SJSA1 (cell line): ENCODE results near the gene MBOAT1. TPM values are rescaled to one million over a fixed set of nuclear protein-coding genes. Genes with fewer than 3 reads are reported as not detected.
"Not testable (repeated sequence)": the region's sequence is repeated elsewhere in the genome, so short reads cannot be mapped to it uniquely, and the experiment has no call there.

Source experiments
- DNase-seq, 2 experiments: peaks; one replicate each; pipeline ENCODE4 v3.0.0-alpha.2; 2015 to 2020; ENCODE audit warnings: low spot score in 2 of 2, low read depth in 1 of 2
- H3K27ac ChIP-seq: fragments of 250-450 bp; sonication (Bioruptor Pico); 2 replicates; pipeline ENCODE4 v1.5.1; 2020; ENCODE audit warnings: mild to moderate bottlenecking, moderate library complexity
- H3K27me3 ChIP-seq: fragments of 250-450 bp; sonication (Bioruptor Pico); replicated peaks from 2 replicates; pipeline ENCODE4 v1.5.1; 2020; ENCODE audit warnings: mild to moderate bottlenecking, moderate library complexity
- H3K36me3 ChIP-seq: fragments of 250-450 bp; sonication (Bioruptor Pico); 2 replicates; pipeline ENCODE4 v1.5.1; 2020; ENCODE audit warnings: mild to moderate bottlenecking
- H3K4me1 ChIP-seq: fragments of 250-450 bp; sonication (Bioruptor Pico); replicated peaks from 2 replicates; pipeline ENCODE4 v1.6.1; 2021; ENCODE audit warnings: mild to moderate bottlenecking
- H3K4me3 ChIP-seq: fragments of 250-450 bp; sonication (Bioruptor Pico); 2 replicates; pipeline ENCODE4 v1.5.1; 2020; ENCODE audit warnings: mild to moderate bottlenecking
- H3K9me3 ChIP-seq: fragments of 250-450 bp; sonication (Bioruptor Pico); replicated peaks from 2 replicates; pipeline ENCODE4 v1.5.1; 2020; ENCODE audit warnings: mild to moderate bottlenecking
- total RNA-seq: library from RNA; depleted of rRNA; stranded (reverse); fragments of >200 nt; shearing (Covaris generic); gene quantifications from 2 replicates; pipeline ENCODE4 v1.2.3, GENCODE V29; 2014

The MBOAT1 gene
- total RNA-seq, 1 experiment from 2014 or later = 56.6 TPM

DNA sequence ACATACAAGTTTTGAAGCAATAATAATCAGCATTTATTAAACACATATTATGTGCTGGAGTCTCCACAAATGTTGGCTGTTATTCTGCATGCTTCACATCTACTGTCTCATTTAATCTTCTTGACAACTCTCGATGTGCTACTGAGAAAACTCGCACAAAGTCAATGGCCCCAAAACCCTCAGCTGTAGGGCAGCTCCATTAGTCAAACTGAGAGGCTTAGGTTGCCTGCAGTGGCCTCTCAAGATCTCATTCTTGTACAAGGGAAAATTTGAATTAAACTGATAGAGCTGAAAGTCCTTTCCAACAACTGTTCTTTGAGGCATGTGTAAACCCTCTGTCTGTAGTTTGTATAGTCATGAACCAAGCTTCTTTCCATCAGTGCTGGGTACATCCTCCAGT, 49.8 kb downstream of the MBOAT1 start:
- Histone ChIP-seq H3K27me3 (no peaks in the 10 kb centered on the region), H3K4me3 (no peak overlapping the region), H3K9me3 (no peaks in the 10 kb centered on the region), H3K27ac (no peak overlapping the region), H3K36me3 (0 out of 2 replicates have a peak, but pooled peaks cover 9% of the 10 kb centered on the region), H3K4me1 (peaks cover 41% of the 10 kb centered on the region)
- no peak for DNase-seq

DNA sequence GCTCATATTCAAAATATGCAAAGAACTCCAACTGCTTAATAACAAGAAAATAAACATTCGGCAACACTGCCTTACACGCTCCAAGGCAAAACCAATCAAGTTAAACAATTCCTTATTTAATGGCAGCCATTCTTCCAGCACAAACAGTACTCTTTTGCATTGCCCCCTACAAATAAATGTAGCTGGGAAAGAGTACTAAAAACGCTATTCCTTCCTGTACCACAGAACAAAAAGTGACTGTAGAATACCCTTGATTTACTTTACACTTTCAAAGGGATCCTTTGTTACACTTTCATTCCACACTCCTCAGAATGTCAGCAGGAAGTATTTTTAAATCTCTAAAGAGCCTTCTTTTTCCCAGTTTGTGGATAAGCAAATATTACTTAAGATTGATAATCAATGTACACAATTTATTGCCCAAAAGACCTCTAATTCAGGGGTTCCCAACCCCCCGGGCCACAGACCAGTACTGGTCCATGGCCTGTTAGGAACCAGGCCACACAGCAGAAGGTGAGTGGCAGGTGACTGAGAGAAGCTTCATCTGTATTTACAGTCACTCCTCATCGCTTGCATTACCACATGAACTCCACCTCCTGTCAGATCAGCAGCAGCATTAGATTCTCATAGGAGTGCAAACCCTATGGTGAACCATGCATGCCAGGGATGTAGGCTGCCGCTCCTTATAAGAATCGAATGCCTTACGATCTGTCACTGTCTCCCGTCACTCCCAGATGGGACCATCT, 51.6 kb downstream of the MBOAT1 start:
- H3K27ac ChIP-seq = peak overlapping the region; percentile 77
- peaks cover 54% of the 10 kb centered on the region for H3K4me1 ChIP-seq
- H3K36me3 ChIP-seq = 0 out of 2 replicates have a peak, but pooled peaks cover 9% of the 10 kb centered on the region
- H3K27me3 ChIP-seq = no peaks in the 10 kb centered on the region
- H3K9me3 ChIP-seq = no peaks in the 10 kb centered on the region
- no peak overlapping the region for H3K4me3 ChIP-seq
- no peak for DNase-seq

DNA sequence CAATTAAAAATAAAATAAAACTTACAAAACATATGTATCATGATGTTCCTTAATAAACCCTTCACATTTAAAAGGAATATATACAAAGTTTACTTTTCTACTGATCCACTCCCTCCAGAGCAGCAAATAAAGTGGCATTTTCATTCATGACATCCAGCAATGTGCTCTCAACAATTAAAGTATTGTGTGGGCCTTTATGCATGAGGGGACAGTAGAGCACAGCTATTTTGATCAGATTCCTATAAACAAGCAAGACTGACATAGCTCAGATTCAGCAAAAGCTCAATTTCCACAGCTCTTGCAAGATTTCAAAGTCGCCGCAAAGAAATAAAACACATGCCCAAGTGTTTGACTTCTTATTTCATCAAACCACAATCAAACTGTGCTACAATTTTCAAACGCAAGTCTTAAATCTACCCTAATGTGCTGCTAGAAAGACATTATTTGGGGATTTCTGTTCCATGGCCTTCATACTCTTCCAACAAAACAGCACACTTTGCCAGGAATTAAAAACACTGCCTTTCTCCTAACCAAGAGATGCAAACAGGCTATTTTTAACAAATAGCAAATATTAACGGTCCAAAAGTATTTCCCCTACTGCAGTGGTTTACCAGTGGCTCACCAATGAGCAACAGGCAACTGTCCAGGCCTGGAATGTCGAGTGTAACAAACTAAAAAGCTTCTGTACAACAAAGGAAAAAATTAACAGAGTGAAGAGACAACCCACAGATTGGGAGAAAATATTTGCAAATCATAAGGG, 52.3 kb downstream of the MBOAT1 start:
- Histone ChIP-seq H3K27ac (peak overlapping the region; percentile 77), H3K4me3 (no peak overlapping the region), H3K9me3 (no peaks in the 10 kb centered on the region), H3K27me3 (no peaks in the 10 kb centered on the region), H3K36me3 (0 out of 2 replicates have a peak, but pooled peaks cover 6% of the 10 kb centered on the region), H3K4me1 (peaks cover 54% of the 10 kb centered on the region)
- DNase-seq = peak; percentile 65 to 83

DNA sequence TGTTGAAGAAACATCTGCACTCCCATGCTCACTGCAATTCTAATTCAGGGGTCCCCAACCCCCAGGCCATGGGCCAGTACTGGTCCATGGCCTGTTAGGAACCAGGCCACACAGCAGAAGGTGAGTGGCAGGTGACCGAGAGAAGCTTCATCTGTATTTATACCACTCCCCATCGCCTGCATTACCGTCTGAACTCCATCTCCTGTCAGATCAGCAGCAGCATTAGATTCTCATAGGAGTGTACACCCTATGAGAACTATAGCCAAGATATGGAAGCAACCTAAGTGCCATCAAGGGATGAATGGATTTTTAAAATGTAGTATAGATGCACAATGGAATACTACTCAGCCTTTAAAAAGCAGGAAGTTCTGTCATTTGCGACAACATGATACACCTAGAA, 53.2 kb downstream of the MBOAT1 start:
- peaks cover 54% of the 10 kb centered on the region for H3K4me1 ChIP-seq
- DNase-seq = no peak
- 0 out of 2 replicates have a peak, but pooled peaks cover 6% of the 10 kb centered on the region for H3K36me3 ChIP-seq
- no peaks in the 10 kb centered on the region for H3K9me3 ChIP-seq
- H3K27me3 ChIP-seq = no peaks in the 10 kb centered on the region
- H3K4me3 ChIP-seq = no peak overlapping the region
- peak overlapping the region; percentile 77 for H3K27ac ChIP-seq

DNA sequence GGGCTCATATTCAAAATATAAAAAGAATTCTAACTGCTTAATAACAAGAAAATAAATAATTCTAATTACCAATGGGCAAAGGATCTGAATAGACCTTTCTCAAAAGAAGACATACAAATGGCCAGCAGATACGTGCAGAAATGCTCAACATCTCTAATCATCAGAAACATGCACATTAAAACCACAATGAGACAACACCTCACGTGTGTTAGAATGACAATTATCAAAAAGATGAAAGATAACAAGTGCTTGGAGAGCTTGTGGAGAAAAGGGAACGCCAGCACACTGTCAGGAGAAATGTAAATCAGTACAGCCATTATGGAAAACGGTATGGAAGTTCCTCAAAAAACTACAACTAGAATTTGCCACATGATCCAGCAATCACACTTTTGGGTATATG, 53.6 kb downstream of the MBOAT1 start:
- H3K27me3 ChIP-seq = no peaks in the 10 kb centered on the region
- 0 out of 2 replicates have a peak, but pooled peaks cover 6% of the 10 kb centered on the region for H3K36me3 ChIP-seq
- DNase-seq = no peak
- peaks cover 58% of the 10 kb centered on the region for H3K4me1 ChIP-seq
- no peak overlapping the region for H3K4me3 ChIP-seq
- peak overlapping the region; percentile 77 for H3K27ac ChIP-seq
- H3K9me3 ChIP-seq = no peaks in the 10 kb centered on the region

DNA sequence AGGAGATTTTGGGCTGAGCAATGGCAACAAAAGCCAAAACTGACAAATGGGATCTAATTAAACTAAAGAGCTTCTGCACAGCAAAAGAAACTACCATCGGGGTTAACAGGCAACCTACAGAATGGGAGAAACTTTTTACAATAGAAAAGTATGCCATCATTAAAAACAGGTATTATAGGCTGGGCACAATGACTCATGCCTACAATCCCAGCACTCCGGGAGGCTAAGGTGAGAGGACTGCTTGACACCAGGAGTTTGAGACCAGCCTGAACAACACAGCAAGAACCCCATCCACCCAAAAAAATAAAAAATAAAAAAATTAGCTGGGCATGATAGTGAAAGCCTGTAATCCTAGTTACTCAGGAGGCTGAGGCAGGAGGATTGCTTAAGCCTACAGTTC, 55.4 kb downstream of the MBOAT1 start:
- Histone ChIP-seq H3K27ac (peak overlapping the region; percentile 77; the same call in 1 of the 2 replicates), H3K27me3 (no peaks in the 10 kb centered on the region), H3K9me3 (no peaks in the 10 kb centered on the region), H3K4me3 (no peak overlapping the region), H3K4me1 (peaks cover 64% of the 10 kb centered on the region), H3K36me3 (peaks cover 7% of the 10 kb centered on the region; the same call in 1 of the 2 replicates)
- peak in 1 of 2 experiments; percentile 19 for DNase-seq

DNA sequence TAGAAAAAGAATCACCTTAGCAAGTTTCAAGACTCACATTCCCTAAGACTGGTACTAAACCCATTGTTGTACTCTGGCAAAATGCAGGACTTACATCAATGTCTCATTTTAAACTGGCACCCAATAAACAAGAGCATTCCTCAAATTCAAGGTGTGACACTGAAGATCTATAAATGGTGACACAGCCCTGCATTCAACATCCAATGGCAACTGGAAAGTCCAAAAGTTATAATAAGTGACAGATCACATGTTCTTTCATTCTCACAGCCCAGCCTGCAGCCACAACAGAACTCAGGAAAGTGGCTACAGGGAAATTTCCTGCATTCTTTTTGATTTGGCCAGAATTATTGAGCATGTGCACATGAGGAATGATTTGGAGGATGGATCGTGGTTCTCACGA, 57.5 kb downstream of the MBOAT1 start:
- Histone ChIP-seq H3K27ac (no peak overlapping the region), H3K9me3 (no peaks in the 10 kb centered on the region), H3K4me3 (no peak overlapping the region), H3K36me3 (peaks cover 18% of the 10 kb centered on the region), H3K4me1 (peaks cover 45% of the 10 kb centered on the region), H3K27me3 (no peaks in the 10 kb centered on the region)
- no peak for DNase-seq

DNA sequence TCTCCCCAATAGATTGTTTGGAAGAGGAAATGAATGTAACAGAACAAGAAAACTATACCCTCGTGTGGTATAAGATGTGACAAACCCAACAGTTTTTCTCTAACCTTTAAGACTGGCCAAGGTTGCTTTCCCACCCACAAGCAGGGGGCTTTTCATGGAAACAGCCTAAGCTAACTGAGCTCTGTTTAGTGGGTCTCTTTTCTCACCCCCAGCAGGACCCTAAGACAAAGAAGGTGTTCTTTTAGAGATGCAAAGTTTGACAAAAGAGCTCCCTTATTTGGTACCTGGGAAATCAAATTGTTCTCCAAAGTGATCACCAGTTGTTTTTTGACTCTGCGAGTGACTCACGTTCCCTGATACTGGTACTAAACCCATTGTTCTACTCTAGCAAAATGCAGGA, 59.1 kb downstream of the MBOAT1 start:
- no peak for DNase-seq
- Histone ChIP-seq H3K9me3 (no peaks in the 10 kb centered on the region), H3K27me3 (no peaks in the 10 kb centered on the region), H3K4me1 (peaks cover 30% of the 10 kb centered on the region), H3K4me3 (no peak overlapping the region), H3K27ac (no peak overlapping the region), H3K36me3 (peaks cover 18% of the 10 kb centered on the region)

DNA sequence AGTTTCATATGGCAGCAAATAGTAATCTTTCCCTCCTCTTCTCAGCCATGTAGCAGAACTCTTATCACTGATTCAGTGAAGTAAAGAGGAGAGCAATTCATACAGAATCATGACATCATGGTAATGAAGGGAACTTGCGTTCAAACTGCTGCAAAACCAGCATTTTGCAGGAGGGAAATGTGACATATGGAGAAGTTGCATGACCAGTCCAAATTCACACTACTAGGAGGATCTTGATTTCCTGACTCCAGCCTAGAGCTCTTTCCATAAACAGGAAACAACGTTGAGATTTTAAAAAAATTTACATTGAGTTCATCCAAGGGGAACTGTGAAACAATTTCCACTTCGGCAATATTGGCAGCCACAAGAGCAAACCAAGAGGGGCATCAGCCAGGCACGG, 63.8 kb downstream of the MBOAT1 start:
- Histone ChIP-seq H3K27ac (no peak overlapping the region), H3K4me3 (no peak overlapping the region), H3K27me3 (no peaks in the 10 kb centered on the region), H3K4me1 (peaks cover 4% of the 10 kb centered on the region), H3K36me3 (peaks cover 47% of the 10 kb centered on the region), H3K9me3 (no peaks in the 10 kb centered on the region; the same call in 1 of the 2 replicates)
- DNase-seq = no peak

DNA sequence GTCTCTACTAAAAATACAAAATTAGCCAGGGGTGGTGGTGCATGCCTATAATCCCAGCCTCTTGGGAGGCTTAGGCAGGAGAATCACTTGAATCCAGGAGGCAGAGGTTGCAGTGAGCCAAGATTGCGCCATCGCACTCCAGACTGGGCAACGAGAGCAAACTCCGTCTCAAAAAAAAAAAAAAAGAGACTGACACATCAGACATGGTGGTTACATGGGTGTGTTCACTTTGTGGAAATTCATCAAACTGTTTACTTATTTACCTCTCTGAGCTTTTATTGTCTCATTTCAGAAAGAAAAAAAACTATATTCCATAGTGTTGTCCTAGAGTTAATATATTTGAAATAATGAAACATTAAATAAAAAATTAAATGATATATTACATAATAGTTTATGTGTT, 64.8 kb downstream of the MBOAT1 start:
- peaks cover 54% of the 10 kb centered on the region for H3K36me3 ChIP-seq
- H3K9me3 ChIP-seq = no peaks in the 10 kb centered on the region; the same call in 1 of the 2 replicates
- DNase-seq = no peak
- no peak overlapping the region for H3K27ac ChIP-seq
- H3K4me1 ChIP-seq = no peaks in the 10 kb centered on the region
- H3K4me3 ChIP-seq = no peak overlapping the region
- no peaks in the 10 kb centered on the region for H3K27me3 ChIP-seq

DNA sequence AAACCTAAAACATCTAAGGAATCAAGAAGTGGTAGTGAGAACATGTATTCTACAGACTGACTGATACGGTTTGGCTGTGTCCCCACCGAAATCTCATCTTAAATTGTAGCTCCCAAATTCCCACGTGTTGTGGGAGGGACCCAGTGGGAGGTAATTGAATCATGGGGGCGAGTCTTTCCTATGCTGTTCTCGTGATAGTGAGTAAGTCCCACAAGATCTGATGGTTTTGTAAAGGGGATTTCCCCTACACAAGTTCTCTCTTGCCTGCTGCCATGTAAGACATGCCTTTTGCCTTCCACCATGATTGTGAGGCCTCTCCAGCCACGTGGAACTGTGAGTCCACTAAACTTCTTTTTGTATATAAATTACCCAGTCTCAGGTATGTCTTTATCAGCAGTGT, 65.4 kb downstream of the MBOAT1 start:
- H3K36me3 ChIP-seq = peaks cover 60% of the 10 kb centered on the region
- not testable (repeated sequence) for H3K27me3 ChIP-seq, H3K9me3 ChIP-seq, DNase-seq, H3K4me1 ChIP-seq, H3K27ac ChIP-seq, H3K4me3 ChIP-seq

DNA sequence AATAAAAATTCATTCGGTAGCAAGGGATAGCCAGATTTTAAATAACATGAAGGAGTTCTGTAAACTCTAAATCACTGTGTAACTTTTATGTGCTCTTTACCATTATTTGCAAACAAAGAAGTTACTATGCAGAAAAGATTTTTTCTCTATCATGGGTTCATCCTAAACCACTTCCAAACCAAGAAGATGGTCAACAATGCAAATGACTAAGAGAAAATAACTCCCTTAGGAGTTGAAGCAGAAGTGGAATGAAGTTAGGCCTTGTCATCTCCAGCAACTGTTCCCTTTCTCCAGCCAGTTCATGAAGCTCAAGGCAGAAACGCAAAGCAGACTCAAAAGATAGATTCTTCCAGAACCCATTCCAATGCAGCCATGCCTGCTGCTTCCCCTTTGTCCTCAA, 66.0 kb downstream of the MBOAT1 start:
- no peak overlapping the region for H3K4me3 ChIP-seq
- no peaks in the 10 kb centered on the region; the same call in 1 of the 2 replicates for H3K9me3 ChIP-seq
- H3K27me3 ChIP-seq = no peaks in the 10 kb centered on the region
- no peak overlapping the region for H3K27ac ChIP-seq
- no peak for DNase-seq
- no peaks in the 10 kb centered on the region for H3K4me1 ChIP-seq
- H3K36me3 ChIP-seq = peaks cover 59% of the 10 kb centered on the region

DNA sequence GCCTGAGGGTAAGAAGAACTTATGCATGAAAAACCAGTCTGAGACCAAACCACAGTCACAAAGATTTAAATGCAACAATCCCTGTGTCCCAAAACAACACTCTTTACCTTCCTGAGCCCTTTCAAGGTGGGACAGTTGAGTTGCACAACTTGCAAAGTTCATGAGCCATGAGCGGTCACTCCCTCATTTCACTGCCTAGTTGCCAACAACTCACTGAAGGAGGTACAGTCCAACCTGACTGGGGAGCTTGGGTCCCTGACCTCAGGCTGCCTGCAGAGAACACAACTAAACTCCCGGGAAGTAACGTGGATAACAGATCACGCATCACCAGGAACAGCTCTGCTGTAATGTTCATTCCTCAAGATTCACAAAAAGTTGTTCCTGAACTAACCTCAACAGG, 69.4 kb downstream of the MBOAT1 start:
- peaks cover 68% of the 10 kb centered on the region for H3K36me3 ChIP-seq
- H3K27me3 ChIP-seq = no peaks in the 10 kb centered on the region
- DNase-seq = no peak
- no peak overlapping the region for H3K4me3 ChIP-seq
- H3K4me1 ChIP-seq = 0 out of 2 replicates have a peak, but pooled peaks cover 4% of the 10 kb centered on the region
- no peaks in the 10 kb centered on the region; the same call in 1 of the 2 replicates for H3K9me3 ChIP-seq
- H3K27ac ChIP-seq = no peak overlapping the region

DNA sequence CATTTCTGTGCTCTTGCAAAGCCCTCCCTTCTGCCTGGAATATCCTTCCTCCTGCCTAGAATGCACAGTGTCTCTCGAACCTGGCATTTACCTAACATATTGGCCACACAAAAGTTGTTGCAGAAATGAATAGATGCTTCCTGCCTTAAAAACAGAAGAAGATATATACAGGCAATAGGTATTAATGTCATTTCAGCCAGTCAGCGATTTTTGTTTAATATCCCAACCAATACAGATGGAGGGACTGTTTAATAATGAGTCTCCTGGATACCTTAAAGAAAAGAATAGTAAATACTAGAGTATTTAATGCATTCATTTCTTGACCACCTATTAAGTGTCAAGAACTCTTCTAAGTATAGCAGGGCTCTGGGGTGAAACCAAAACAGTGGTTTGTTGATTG, 70.3 kb downstream of the MBOAT1 start:
- peaks cover 69% of the 10 kb centered on the region for H3K36me3 ChIP-seq
- no peak overlapping the region for H3K4me3 ChIP-seq
- 0 out of 2 replicates have a peak, but pooled peaks cover 4% of the 10 kb centered on the region for H3K4me1 ChIP-seq
- H3K27me3 ChIP-seq = no peaks in the 10 kb centered on the region
- H3K9me3 ChIP-seq = no peaks in the 10 kb centered on the region; the same call in 1 of the 2 replicates
- no peak for DNase-seq
- H3K27ac ChIP-seq = no peak overlapping the region
